Liver (tissue), 3 donors: ENCODE measurements around the gene BMPER.

ENCODE experiments used
- ATF3 ChIP-seq: IDR thresholded peaks from 2 replicates; pipeline ENCODE4 v1.6.1; 2016; ENCODE audit warnings: antibody characterized with exemption
- CTCF ChIP-seq: fragments of 150-350 bp; IDR thresholded peaks from 2 replicates; pipeline ENCODE4 v1.5.1; 2017; ENCODE audit warnings: improper control_type of control experiment, low read depth, low read length; ENCODE audit not compliant: missing input control
- EGR1 ChIP-seq, 2 donors: IDR thresholded peaks; 2 replicates each; pipeline ENCODE4 v1.6.1; 2016 to 2018; ENCODE audit warnings: antibody characterized with exemption in 2 of 2, low read depth in 2 of 2
- FOXA1 ChIP-seq: IDR thresholded peaks from 2 replicates; pipeline ENCODE4 v1.6.1; 2016; ENCODE audit warnings: antibody characterized with exemption
- GABPA ChIP-seq, 2 donors: IDR thresholded peaks in 1 of 2; conservative IDR thresholded peaks in 1 of 2; 2 replicates each; pipeline ENCODE4 v1.6.1; 2016; ENCODE audit warnings: antibody characterized with exemption in 2 of 2, mild to moderate bottlenecking in 1 of 2, moderate library complexity in 1 of 2
- HNF4G ChIP-seq: IDR thresholded peaks from 2 replicates; pipeline ENCODE4 v1.6.1; 2016; ENCODE audit warnings: antibody characterized with exemption
- MAX ChIP-seq: IDR thresholded peaks from 2 replicates; pipeline ENCODE4 v1.6.1; 2016; ENCODE audit warnings: antibody characterized with exemption
- NR2F2 ChIP-seq: IDR thresholded peaks from 2 replicates; pipeline ENCODE4 v1.6.1; 2016; ENCODE audit warnings: antibody characterized with exemption
- RAD21 ChIP-seq, 2 donors: IDR thresholded peaks; 2 replicates each; pipeline ENCODE4 v1.6.1; 2016; ENCODE audit warnings: antibody characterized with exemption in 2 of 2, mild to moderate bottlenecking in 2 of 2
- REST ChIP-seq: IDR thresholded peaks from 2 replicates; pipeline ENCODE4 v1.6.1; 2016; ENCODE audit warnings: antibody characterized with exemption, mild to moderate bottlenecking
- RXRA ChIP-seq, 2 donors: IDR thresholded peaks; 2 replicates each; pipeline ENCODE4 v1.6.1; 2017 to 2018; ENCODE audit warnings: antibody characterized with exemption in 2 of 2, mild to moderate bottlenecking in 1 of 2
- SP1 ChIP-seq: IDR thresholded peaks from 2 replicates; pipeline ENCODE4 v1.6.1; 2018; ENCODE audit warnings: antibody characterized with exemption, mild to moderate bottlenecking
- TAF1 ChIP-seq: conservative IDR thresholded peaks from 2 replicates; pipeline ENCODE4 v1.6.1; 2016; ENCODE audit warnings: antibody characterized with exemption, mild to moderate bottlenecking
- YY1 ChIP-seq: IDR thresholded peaks from 2 replicates; pipeline ENCODE4 v1.6.1; 2016; ENCODE audit warnings: antibody characterized with exemption, mild to moderate bottlenecking
- donor health status: healthy.
- donor health status: healthy.

GRCh38 chr7:34011017-34011695, 105.8 kb downstream of the BMPER start:
- no peak for TF ChIP-seq CTCF
- TF ChIP-seq SP1: no peak
- TF ChIP-seq FOXA1: no peak
- TF ChIP-seq YY1: no peak
- no peak for TF ChIP-seq HNF4G
- TF ChIP-seq TAF1: no peak
- no peak for TF ChIP-seq NR2F2
- no peak for TF ChIP-seq EGR1 (IDR thresholded peaks at IDR 0.05; ENCODE audit: low read depth in 2 of 2)
- no peak for TF ChIP-seq REST
- TF ChIP-seq GABPA (IDR thresholded peaks at IDR 0.05 in 1 of 2, conservative IDR thresholded peaks at IDR 0.05 in 1 of 2): no peak
- TF ChIP-seq RAD21 (IDR thresholded peaks at IDR 0.05): no peak
- TF ChIP-seq MAX: no peak
- no peak for TF ChIP-seq RXRA (IDR thresholded peaks at IDR 0.05)
- TF ChIP-seq ATF3: no peak
